PC-9 (cell line): ENCODE measurements around the gene TYK2. TPM values are rescaled to one million over a fixed set of nuclear protein-coding genes. Genes with fewer than 3 reads are reported as not detected.

Experiments used
- BruUV-seq: library from RNA; stranded (reverse); fragments of 400-500 nt; replicated peaks from 2 replicates; lab custom pipeline; 2021; lab: Mats Ljungman, UMichigan
- CTCF ChIA-PET: fragments of 300-600 bp; sonication (Branson Sonifier 250); formaldehyde crosslinking; loops from one replicate; lab custom pipeline; 2022; ENCODE audit warnings: antibody characterized with exemption; lab: Charles Lee
- POLR2A ChIA-PET: fragments of 300-600 bp; sonication (Branson Sonifier 250); formaldehyde crosslinking; loops from one replicate; lab custom pipeline; 2022; ENCODE audit warnings: antibody characterized with exemption; ENCODE audit not compliant: unreplicated experiment; lab: Charles Lee
- DNase-seq, 2 experiments: peaks; one replicate each; pipeline versions ENCODE4 v3.0.0 to v3.0.0-alpha.2; 2015 to 2022; ENCODE audit warnings: mixed read lengths in 1 of 2
- H2AFZ ChIP-seq: fragments of 200-600 bp; sonication (generic); 2 replicates; pipeline ENCODE4 v1.8.1; 2017; ENCODE audit warnings: antibody characterized with exemption
- H3F3A ChIP-seq: fragments of 200-600 bp; sonication (generic); 2 replicates; pipeline ENCODE4 v1.8.1; 2017; ENCODE audit warnings: antibody characterized with exemption, mild to moderate bottlenecking, low read depth; ENCODE audit not compliant: insufficient read depth
- H3K27ac ChIP-seq: fragments of 200-600 bp; sonication (generic); 2 replicates; pipeline ENCODE4 v1.6.1; 2016; ENCODE audit warnings: mixed run types
- H3K27me3 ChIP-seq: fragments of 200-600 bp; sonication (generic); 2 replicates; pipeline ENCODE4 v1.6.1; 2016; ENCODE audit warnings: low read depth, mixed run types; ENCODE audit not compliant: insufficient read depth
- H3K36me3 ChIP-seq: fragments of 200-600 bp; sonication (generic); 2 replicates; pipeline ENCODE4 v1.6.1; 2016; ENCODE audit warnings: low read depth, mixed run types
- H3K4me1 ChIP-seq: fragments of 200-600 bp; sonication (generic); replicated peaks from 2 replicates; pipeline ENCODE4 v1.6.1; 2016; ENCODE audit warnings: mixed run types; ENCODE audit not compliant: insufficient read depth
- H3K4me2 ChIP-seq: fragments of 200-600 bp; sonication (generic); 2 replicates; pipeline ENCODE4 v1.6.1; 2017; ENCODE audit warnings: mixed run types
- H3K4me3 ChIP-seq: fragments of 200-600 bp; sonication (generic); 2 replicates; pipeline ENCODE4 v1.6.1; 2016; ENCODE audit warnings: mixed run types
- H3K79me2 ChIP-seq: fragments of 200-600 bp; sonication (generic); 2 replicates; pipeline ENCODE4 v1.6.1; 2017; ENCODE audit warnings: low read depth, mixed run types
- H3K9me2 ChIP-seq: fragments of 200-600 bp; sonication (generic); 2 replicates; pipeline ENCODE4 v1.8.1; 2017; ENCODE audit warnings: mild to moderate bottlenecking; ENCODE audit not compliant: insufficient read depth
- H3K9me3 ChIP-seq: fragments of 200-600 bp; sonication (generic); 2 replicates; pipeline ENCODE4 v1.8.1; 2016; ENCODE audit warnings: low read depth; ENCODE audit not compliant: insufficient read depth
- H4K20me1 ChIP-seq: fragments of 200-600 bp; sonication (generic); 2 replicates; pipeline ENCODE4 v1.8.1; 2017; ENCODE audit not compliant: insufficient read depth
- CTCF ChIP-seq: fragments of 200-600 bp; sonication (generic); conservative IDR thresholded peaks from 2 replicates; pipeline ENCODE4 v1.6.1; 2017; ENCODE audit warnings: mixed run types, antibody characterized with exemption, mild to moderate bottlenecking, moderate library complexity
- EZH2 ChIP-seq: fragments of 200-600 bp; sonication (generic); IDR thresholded peaks from 2 replicates; pipeline ENCODE4 v1.8.0; 2017; ENCODE audit warnings: antibody characterized with exemption, low read depth
- intact Hi-C: fragments of 100-400 bp; cut with micrococcal nuclease; formaldehyde crosslinking; loops from one replicate; pipeline ENCODE4 v1.10.0; 2022; ENCODE audit not compliant: unreplicated experiment
- total RNA-seq: library from RNA; stranded (reverse); gene quantifications from 2 replicates; pipeline ENCODE4 v1.2.3, GENCODE V29; 2021

The TYK2 gene
- total RNA-seq, 1 experiment from 2014 or later: 102 TPM

- no peak for TF ChIP-seq CTCF
- TF ChIP-seq EZH2: no peak
- BruUV-seq: no TSS peak
- Histone ChIP-seq H4K20me1 (peaks cover 56% of the 10 kb centered on the region), H3K4me3 (no peak overlapping the region), H3K27ac (no peak overlapping the region), H3K79me2 (peaks cover 32% of the 10 kb centered on the region), H3K9me2 (no peaks in the 10 kb centered on the region), H3K9me3 (no peaks in the 10 kb centered on the region), H3K36me3 (peaks cover 26% of the 10 kb centered on the region), H2AFZ (no peak overlapping the region), H3K4me1 (no peaks in the 10 kb centered on the region), H3K27me3 (no peaks in the 10 kb centered on the region), H3F3A (peaks cover 53% of the 10 kb centered on the region), H3K4me2 (no peak overlapping the region)
- CTCF ChIA-PET: interaction anchor here (0.6 kb wide), 1 partner anchor 9 kb away, joined by 3 read pairs; no protein-coding TSS in a partner anchor
- DNase-seq: no peak
- POLR2A ChIA-PET: no interaction called here
- intact Hi-C loops: no loop called here
These were observed 14.6 kb upstream of the TYK2 start for GRCh38 chr19:10395003-10395402.

- BruUV-seq: no TSS peak
- Histone ChIP-seq H4K20me1 (peaks cover 39% of the 10 kb centered on the region), H3K79me2 (peaks cover 14% of the 10 kb centered on the region), H3K4me3 (no peak overlapping the region), H3K36me3 (peaks cover 18% of the 10 kb centered on the region), H3K9me2 (no peaks in the 10 kb centered on the region), H3K27ac (no peak overlapping the region), H3K4me1 (no peaks in the 10 kb centered on the region), H2AFZ (no peak overlapping the region), H3F3A (peaks cover 54% of the 10 kb centered on the region), H3K9me3 (no peaks in the 10 kb centered on the region), H3K4me2 (no peak overlapping the region), H3K27me3 (no peaks in the 10 kb centered on the region)
- POLR2A ChIA-PET: no interaction called here
- TF ChIP-seq CTCF (no peak), EZH2 (no peak)
- CTCF ChIA-PET: interaction anchor here (0.6 to 1.2 kb wide), 5 partner anchors 97 to 140 kb away, joined by 3 to 19 read pairs (median 6); no protein-coding TSS in a partner anchor
- intact Hi-C loops: no loop called here
- DNase-seq: no peak
These were observed 12.8 kb upstream of the TYK2 start for GRCh38 chr19:10393137-10393536.

GRCh38 chr19:10392120-10392519 is 11.7 kb upstream of the TYK2 start:
- TF ChIP-seq CTCF (no peak), EZH2 (no peak)
- Histone ChIP-seq H2AFZ (no peak overlapping the region), H3K4me1 (no peaks in the 10 kb centered on the region), H3K9me2 (no peaks in the 10 kb centered on the region), H3K4me3 (no peak overlapping the region), H3K27ac (no peak overlapping the region), H3K9me3 (no peaks in the 10 kb centered on the region), H3K4me2 (no peak overlapping the region), H3F3A (peaks cover 50% of the 10 kb centered on the region), H3K36me3 (peaks cover 16% of the 10 kb centered on the region), H3K79me2 (peaks cover 4% of the 10 kb centered on the region; the same call in 1 of the 2 replicates), H4K20me1 (peaks cover 29% of the 10 kb centered on the region), H3K27me3 (no peaks in the 10 kb centered on the region)
- DNase-seq: no peak
- intact Hi-C loops: no loop called here
- POLR2A ChIA-PET: interaction anchor here (0.6 kb wide), 2 partner anchors 44 to 59 kb away, joined by 5 to 6 read pairs; partner anchors contain the start of gene RAVER1
- no TSS peak for BruUV-seq
- CTCF ChIA-PET: interaction anchor here (0.8 to 1.2 kb wide), 3 partner anchors 131 to 133 kb away, joined by 3 to 6 read pairs (median 5); no protein-coding TSS in a partner anchor
